Thyroid gland (tissue), 4 donors: ENCODE data around the gene CRYBG2. TPM values are rescaled to one million over a fixed set of nuclear protein-coding genes. Genes with fewer than 3 reads are reported as not detected.
A peak's percentile ranks its signal among the peaks of the same experiment; 100 is the strongest.

Experiments used
- DNase-seq, 2 donors: peaks; one replicate each; pipeline ENCODE4 v3.0.0-alpha.2; 2019
- H3K27ac ChIP-seq, 3 donors: fragments of 200-600 bp; sonication (generic); 1 replicate in 2 of 3; 2 replicates in 1 of 3; pipeline ENCODE4 v1.5.1; 2016 to 2019; ENCODE audit warnings: mild to moderate bottlenecking in 1 of 3, moderate library complexity in 1 of 3
- H3K27me3 ChIP-seq: fragments of 200-600 bp; sonication (generic); one replicate; pipeline ENCODE4 v1.5.1; 2019
- H3K36me3 ChIP-seq, 2 donors: fragments of 200-600 bp; sonication (generic); one replicate each; pipeline ENCODE4 v1.5.1; 2016 to 2019
- H3K4me1 ChIP-seq, 2 donors: fragments of 200-600 bp; sonication (generic); one replicate each; pipeline ENCODE4 v1.5.1; 2017 to 2019
- H3K4me3 ChIP-seq, 3 donors: fragments of 200-600 bp; sonication (generic); replicated peaks in 1 of 3; 1 replicate in 2 of 3; 2 replicates in 1 of 3; pipeline ENCODE4 v1.5.1; 2016; ENCODE audit warnings: mild to moderate bottlenecking in 1 of 3
- H3K9me3 ChIP-seq: fragments of 200-600 bp; sonication (generic); one replicate; pipeline ENCODE4 v1.5.1; 2017
- POLR2A ChIP-seq, 2 donors: fragments of 450-650 bp; IDR thresholded peaks; one replicate each; pipeline ENCODE4 v1.6.1; 2017; ENCODE audit warnings: antibody characterized with exemption in 2 of 2, mild to moderate bottlenecking in 2 of 2, moderate library complexity in 1 of 2
- WGBS, 2 donors: methylation state at CpG; one replicate each; pipeline ENCODE4 v1.1.5; 2017; 5-methylcytosine and 5-hydroxymethylcytosine counted together
- intact Hi-C: fragments of 100-400 bp; cut with DNase I; formaldehyde crosslinking; loops from one replicate; pipeline ENCODE4 v1.15.1; 2023
- total RNA-seq, 4 donors: library from RNA; depleted of rRNA; stranded (reverse); fragments of >200 nt; gene quantifications; one replicate each; pipeline ENCODE4 v1.2.3, GENCODE V29; 2016
- TF ChIP-seq, protein P1 (sequence below), 6 experiments: fragments of 200-600 bp in 3 of 6; fragments of 450-650 bp in 3 of 6; sonication (generic) in 3 of 6; IDR thresholded peaks; one replicate each; pipeline ENCODE4 v1.5.1; 2016 to 2019; ENCODE audit warnings: antibody characterized with exemption in 6 of 6, mild to moderate bottlenecking in 2 of 6, inconsistent platforms in 1 of 6, moderate library complexity in 1 of 6

The CRYBG2 gene
- total RNA-seq, 4 donors from 2014 or later: not detected

DNA sequence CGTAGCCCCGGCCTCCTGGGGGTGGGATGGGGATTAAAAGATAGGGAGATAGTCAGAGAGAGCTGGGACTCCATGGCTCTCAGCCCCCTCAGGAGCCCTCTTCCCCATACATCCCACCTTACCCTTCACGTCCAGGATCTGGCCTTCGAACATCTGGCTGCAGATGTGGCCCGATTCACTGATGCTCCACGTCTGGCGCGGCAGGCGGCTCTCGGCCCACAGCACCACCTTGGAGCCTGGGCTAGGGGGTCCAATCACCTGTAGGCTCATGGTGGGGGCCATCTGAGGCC lies 31.9 kb downstream of the CRYBG2 start:
- Histone ChIP-seq H3K27me3 (no peaks in the 10 kb centered on the region), H3K36me3 (no peaks in the 10 kb centered on the region), H3K9me3 (no peaks in the 10 kb centered on the region), H3K4me1 (peaks cover 0 to 8% of the 10 kb centered on the region in 2 donors), H3K27ac (no peak overlapping the region), H3K4me3 (no peak overlapping the region)
- intact Hi-C loops: loop anchor here (5.0 kb wide), 1 partner anchor 45 kb away; no protein-coding TSS in a partner anchor
- DNase-seq: no peak
- TF ChIP-seq POLR2A (IDR thresholded peaks at IDR 0.05): no peak
- TF ChIP-seq, protein P1, sequence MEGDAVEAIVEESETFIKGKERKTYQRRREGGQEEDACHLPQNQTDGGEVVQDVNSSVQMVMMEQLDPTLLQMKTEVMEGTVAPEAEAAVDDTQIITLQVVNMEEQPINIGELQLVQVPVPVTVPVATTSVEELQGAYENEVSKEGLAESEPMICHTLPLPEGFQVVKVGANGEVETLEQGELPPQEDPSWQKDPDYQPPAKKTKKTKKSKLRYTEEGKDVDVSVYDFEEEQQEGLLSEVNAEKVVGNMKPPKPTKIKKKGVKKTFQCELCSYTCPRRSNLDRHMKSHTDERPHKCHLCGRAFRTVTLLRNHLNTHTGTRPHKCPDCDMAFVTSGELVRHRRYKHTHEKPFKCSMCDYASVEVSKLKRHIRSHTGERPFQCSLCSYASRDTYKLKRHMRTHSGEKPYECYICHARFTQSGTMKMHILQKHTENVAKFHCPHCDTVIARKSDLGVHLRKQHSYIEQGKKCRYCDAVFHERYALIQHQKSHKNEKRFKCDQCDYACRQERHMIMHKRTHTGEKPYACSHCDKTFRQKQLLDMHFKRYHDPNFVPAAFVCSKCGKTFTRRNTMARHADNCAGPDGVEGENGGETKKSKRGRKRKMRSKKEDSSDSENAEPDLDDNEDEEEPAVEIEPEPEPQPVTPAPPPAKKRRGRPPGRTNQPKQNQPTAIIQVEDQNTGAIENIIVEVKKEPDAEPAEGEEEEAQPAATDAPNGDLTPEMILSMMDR (IDR thresholded peaks at IDR 0.05): no peak
- 67 to 72% methylated on average over 6 to 10 of the region's 10 CpGs for WGBS, 2 donors

DNA sequence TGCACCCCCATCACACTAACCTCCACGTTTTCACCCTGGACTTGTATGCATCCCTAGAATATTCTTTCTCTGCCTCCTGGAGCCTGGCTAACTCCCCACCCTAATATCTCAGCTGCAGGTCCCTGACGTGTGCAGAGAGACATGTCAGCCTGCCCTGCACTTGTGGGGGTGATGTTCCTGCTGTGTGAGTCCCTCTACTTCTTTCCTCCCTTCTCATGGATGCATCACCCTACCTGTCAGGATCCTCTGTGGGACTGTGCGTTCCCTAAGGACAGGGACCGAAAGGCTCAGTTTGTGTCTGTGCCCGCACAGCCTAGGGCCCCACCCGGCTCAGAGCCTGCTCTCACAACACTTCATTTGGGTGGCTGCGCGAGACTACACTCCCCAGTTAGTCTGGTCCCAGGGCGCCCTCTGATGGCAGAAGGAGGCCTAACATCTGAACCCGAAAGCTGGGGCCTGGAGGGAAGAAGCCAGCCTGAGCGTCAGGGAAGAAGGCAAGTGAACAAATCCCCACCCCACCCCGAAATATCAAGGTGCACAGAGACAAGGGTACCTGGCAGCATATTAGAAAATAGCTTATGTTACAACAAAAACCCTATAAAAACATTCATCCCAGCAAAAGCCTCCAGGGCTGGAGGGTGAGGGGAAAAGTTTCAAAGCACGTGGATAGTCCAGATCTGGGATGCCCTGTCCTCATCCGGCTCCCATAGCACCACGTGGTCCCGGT lies 32.5 kb downstream of the CRYBG2 start:
- DNase-seq: peak; percentile 89 to 93
- H3K4me1 ChIP-seq: peaks cover 0 to 8% of the 10 kb centered on the region in 2 donors
- TF ChIP-seq POLR2A (IDR thresholded peaks at IDR 0.05): no peak
- TF ChIP-seq, protein P1 (IDR thresholded peaks at IDR 0.05): peak; percentile 69 to 94 (median 90)
- H3K27ac ChIP-seq: no peak overlapping the region
- H3K36me3 ChIP-seq: no peaks in the 10 kb centered on the region
- no peaks in the 10 kb centered on the region for H3K27me3 ChIP-seq
- no peaks in the 10 kb centered on the region for H3K9me3 ChIP-seq
- intact Hi-C loops: loop anchor here (5.0 kb wide), 1 partner anchor 44 kb away; no protein-coding TSS in a partner anchor
- no peak overlapping the region for H3K4me3 ChIP-seq
- 17% methylated on average over 16 of the region's 16 CpGs for WGBS, 2 donors

DNA sequence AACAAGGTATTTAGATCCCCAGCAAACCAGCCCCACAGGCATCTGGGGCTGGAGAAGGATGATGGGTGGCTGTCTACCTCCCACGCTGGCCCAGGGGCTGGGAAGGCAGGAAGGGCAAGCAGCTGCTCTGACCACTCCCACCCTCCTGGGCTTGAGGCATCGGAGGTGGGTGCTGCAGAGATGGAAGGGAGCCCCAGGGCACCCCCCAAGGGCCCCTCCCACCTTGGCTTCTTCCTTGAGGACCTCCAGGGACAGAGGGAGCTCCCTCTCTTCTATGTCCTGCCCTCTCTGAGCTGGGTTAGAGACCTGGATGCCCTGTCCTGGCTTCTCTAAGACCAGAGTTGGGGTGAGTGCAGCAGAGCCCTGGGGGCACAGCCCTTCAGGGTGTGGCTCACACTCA lies 33.0 kb downstream of the CRYBG2 start:
- Histone ChIP-seq H3K9me3 (no peaks in the 10 kb centered on the region), H3K4me3 (no peak overlapping the region), H3K36me3 (no peaks in the 10 kb centered on the region), H3K27me3 (no peaks in the 10 kb centered on the region), H3K4me1 (peaks cover 0 to 8% of the 10 kb centered on the region in 2 donors), H3K27ac (no peak overlapping the region)
- intact Hi-C loops: loop anchor here (5.0 kb wide), 1 partner anchor 44 kb away; no protein-coding TSS in a partner anchor
- TF ChIP-seq, protein P1 (IDR thresholded peaks at IDR 0.05): no peak
- no peak for TF ChIP-seq POLR2A (IDR thresholded peaks at IDR 0.05)
- DNase-seq: no peak
- 60 to 64% methylated on average over 1 to 2 of the region's 2 CpGs for WGBS, 2 donors

GRCh38 chr1:26318338-26319064 lies 35.4 kb downstream of the CRYBG2 start:
- Histone ChIP-seq H3K4me1 (peaks cover 0 to 8% of the 10 kb centered on the region in 2 donors), H3K4me3 (no peak overlapping the region), H3K27ac (no peak overlapping the region), H3K27me3 (no peaks in the 10 kb centered on the region), H3K36me3 (no peaks in the 10 kb centered on the region), H3K9me3 (no peaks in the 10 kb centered on the region)
- TF ChIP-seq POLR2A (IDR thresholded peaks at IDR 0.05): no peak
- TF ChIP-seq, protein P1 (IDR thresholded peaks at IDR 0.05): no peak
- DNase-seq: no peak
- 80 to 88% methylated on average over 9 of the region's 9 CpGs for WGBS, 2 donors
- intact Hi-C loops: no loop called here
